Heart right ventricle (tissue), 16 donors: ENCODE measurements around the gene CLEC18A. TPM values are rescaled to one million over a fixed set of nuclear protein-coding genes. Genes with fewer than 3 reads are reported as not detected.
"Not testable (repeated sequence)": the region's sequence is repeated elsewhere in the genome, so short reads cannot be mapped to it uniquely, and the experiment has no call there.

Experiments
- ATAC-seq, 8 donors: fragments of 200-7000 bp; cut with Tn5 transposase; one replicate each; pipeline ENCODE4 v1.9.1; 2020; ENCODE audit warnings: mild to moderate bottlenecking in 8 of 8, moderate library complexity in 8 of 8, moderate number of reproducible peaks in 1 of 8
- DNase-seq, 2 donors: peaks; one replicate each; pipeline ENCODE4 v3.0.0-alpha.2; 2020
- H3K27ac ChIP-seq, 10 donors: fragments of 200-600 bp; sonication (generic) in 2 of 10; one replicate each; pipeline versions ENCODE4 v1.5.0 to v1.8.0; 2020 to 2022; ENCODE audit warnings: mild to moderate bottlenecking in 3 of 10
- H3K27me3 ChIP-seq, 7 donors: fragments of 200-600 bp; one replicate each; pipeline ENCODE4 v1.8.0; 2021 to 2022; ENCODE audit warnings: mild to moderate bottlenecking in 2 of 7
- H3K36me3 ChIP-seq, 9 donors: fragments of 200-600 bp; sonication (generic) in 1 of 9; one replicate each; pipeline versions ENCODE4 v1.5.0 to v1.8.0; 2020 to 2022; ENCODE audit warnings: mild to moderate bottlenecking in 2 of 9
- H3K4me1 ChIP-seq, 9 donors: fragments of 200-600 bp; sonication (generic) in 1 of 9; one replicate each; pipeline versions ENCODE4 v1.5.0 to v1.8.0; 2020 to 2022; ENCODE audit warnings: mild to moderate bottlenecking in 4 of 9
- H3K4me3 ChIP-seq, 10 donors: fragments of 200-600 bp; sonication (generic) in 2 of 10; one replicate each; pipeline versions ENCODE4 v1.5.0 to v1.8.0; 2020 to 2022; ENCODE audit warnings: mild to moderate bottlenecking in 7 of 10, moderate library complexity in 2 of 10
- H3K9me3 ChIP-seq, 11 donors: fragments of 200-600 bp in 10 of 11; sonication (generic) in 2 of 11; one replicate each; pipeline versions ENCODE4 v1.5.0 to v1.8.0; 2013 to 2022; ENCODE audit warnings: mild to moderate bottlenecking in 2 of 11, control low read depth in 1 of 11, moderate library complexity in 1 of 11
- WGBS, 2 donors: extraction: QIAGEN DNeasy Blood & Tissue Kit; methylation state at CpG; one replicate each; pipeline ENCODE4 v1.1.7; 2013; ENCODE audit warnings: inconsistent platforms in 1 of 2; 5-methylcytosine and 5-hydroxymethylcytosine counted together
- intact Hi-C, 10 donors: fragments of 100-400 bp; cut with DNase I; formaldehyde crosslinking; loops; one replicate each; pipeline versions ENCODE4 v1.11.1 to v1.14.2; 2022
- polyA plus RNA-seq, 2 donors: library from polyadenylated mRNA; stranded (reverse); fragments of 200-250 nt; gene quantifications; one replicate each; pipeline ENCODE4 v1.2.3, GENCODE V29; 2013
- total RNA-seq, 10 donors: library from RNA; stranded (reverse); fragmentation: NEBNext Ultra II Directional in 3 of 10; extraction: Animal tissue kit (Norgen Biotek cat#: 25700) in 3 of 10; gene quantifications; one replicate each; pipeline versions ENCODE4 v1.2.1 to v1.2.4, GENCODE V29; 2021 to 2023
- TF ChIP-seq, protein P1 (sequence below), 9 donors: fragments of 200-600 bp; sonication (generic) in 2 of 9; IDR thresholded peaks; one replicate each; pipeline versions ENCODE4 v1.5.0 to v1.8.0; 2021 to 2022; ENCODE audit warnings: antibody characterized with exemption in 9 of 9, mild to moderate bottlenecking in 5 of 9, moderate library complexity in 1 of 9
- donor health status: Arrhythmogenic right ventricular cardiomyopathy.
- donor health status: ischemic (EF 13 %, LVEDD 7.1; RV severe dilation, severe dysfunction).
- donor health status: healthy with polysubstance abuse.
- donor health status: DM: no; HTN: yes; CAD: no.
- donor health status: DM: no; HTN: no; CAD: no.
- donor health status: ischemic (EF 25% LVEDD 6.9; RV normal size, moderate dysfunction).
- donor health status: ischemic (EF 25% LVEDD 5.7; RV mildly dilated, moderate dysfunction).
- donor health status: healthy.
- donor health status: DM: yes; HTN: yes; CAD: no.
- donor health status: Ischemic cardiomyopathy.
- donor health status: ischemic (EF 35%, LVEDD 5.7; RV mildly dilated, moderate dysfunction).
- donor health status: nonischemic (EF 11% LVEDD 7.7; RV severe dilation, severe dysfunction).
- donor health status: DM: yes; HTN: yes; CAD: no.
- donor health status: PGD.
- donor health status: ischemic (EF 29% LVEDD 5.4; RV normal size, mild dysfunction).
- donor health status: nonischemic (EF 23%, LVEDD 6.1; RV moderate dilation, normal function).

Gene CLEC18A
- total and polyA plus RNA-seq, 12 donors = 0.11 to 0.59 (median 0.34) TPM; not detected in 2

DNA sequence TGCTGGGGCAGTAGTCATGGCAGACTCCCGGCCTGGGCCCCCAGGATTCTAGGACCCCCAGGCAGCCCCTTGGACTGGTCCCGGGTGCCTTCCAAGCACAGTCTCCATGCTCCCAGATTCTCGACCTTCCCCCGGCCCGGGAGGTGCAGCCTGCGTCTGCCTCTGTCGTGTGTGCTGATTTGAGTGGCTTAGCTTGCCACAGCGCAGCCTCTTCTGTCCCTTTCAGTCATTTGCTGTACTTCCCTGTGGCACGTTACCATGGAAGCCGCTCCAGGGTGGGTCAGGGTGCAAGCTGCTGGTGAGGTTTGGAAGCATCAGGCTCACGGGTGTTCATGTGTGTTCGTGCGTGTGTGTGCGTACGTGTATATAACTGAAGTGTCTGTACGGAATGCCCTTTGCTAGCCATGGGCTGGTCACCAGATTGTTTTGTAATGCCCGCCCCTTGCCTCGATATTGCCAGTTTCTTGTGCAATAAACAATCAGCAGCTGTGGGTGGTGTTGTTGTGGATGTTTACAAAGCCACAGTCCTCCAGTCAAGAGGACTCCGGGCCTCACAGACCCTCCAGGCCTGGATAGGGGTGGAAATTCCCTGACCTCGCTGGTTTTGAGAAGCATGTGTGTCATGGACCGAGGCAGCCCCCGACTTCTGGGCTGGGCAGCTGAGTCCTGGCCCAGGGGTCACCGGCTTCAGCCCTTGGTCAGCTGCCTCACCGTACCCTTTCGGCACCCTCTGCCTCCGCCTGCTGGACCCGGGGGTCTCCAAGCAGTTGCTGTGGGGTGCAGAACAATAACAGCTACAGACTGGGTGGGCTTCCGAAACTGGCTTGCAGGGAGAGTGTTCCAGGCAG is 9.7 kb upstream of the CLEC18A start:
- intact Hi-C loops = no loop called here
- Histone ChIP-seq H3K4me1 (peaks cover 0 to 9% (median 0%) of the 10 kb centered on the region in 9 donors), H3K9me3 (no peaks in the 10 kb centered on the region), H3K27ac (no peak overlapping the region), H3K36me3 (peaks cover 0 to 63% (median 38%) of the 10 kb centered on the region in 9 donors), H3K27me3 (no peaks in the 10 kb centered on the region), H3K4me3 (no peak overlapping the region)
- DNase-seq = no peak
- TF ChIP-seq, protein P1, sequence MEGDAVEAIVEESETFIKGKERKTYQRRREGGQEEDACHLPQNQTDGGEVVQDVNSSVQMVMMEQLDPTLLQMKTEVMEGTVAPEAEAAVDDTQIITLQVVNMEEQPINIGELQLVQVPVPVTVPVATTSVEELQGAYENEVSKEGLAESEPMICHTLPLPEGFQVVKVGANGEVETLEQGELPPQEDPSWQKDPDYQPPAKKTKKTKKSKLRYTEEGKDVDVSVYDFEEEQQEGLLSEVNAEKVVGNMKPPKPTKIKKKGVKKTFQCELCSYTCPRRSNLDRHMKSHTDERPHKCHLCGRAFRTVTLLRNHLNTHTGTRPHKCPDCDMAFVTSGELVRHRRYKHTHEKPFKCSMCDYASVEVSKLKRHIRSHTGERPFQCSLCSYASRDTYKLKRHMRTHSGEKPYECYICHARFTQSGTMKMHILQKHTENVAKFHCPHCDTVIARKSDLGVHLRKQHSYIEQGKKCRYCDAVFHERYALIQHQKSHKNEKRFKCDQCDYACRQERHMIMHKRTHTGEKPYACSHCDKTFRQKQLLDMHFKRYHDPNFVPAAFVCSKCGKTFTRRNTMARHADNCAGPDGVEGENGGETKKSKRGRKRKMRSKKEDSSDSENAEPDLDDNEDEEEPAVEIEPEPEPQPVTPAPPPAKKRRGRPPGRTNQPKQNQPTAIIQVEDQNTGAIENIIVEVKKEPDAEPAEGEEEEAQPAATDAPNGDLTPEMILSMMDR (IDR thresholded peaks at IDR 0.05) = no peak
- WGBS, 2 donors = 90 to 97% methylated on average over 28 of the region's 28 CpGs
- ATAC-seq = peak in 4 of 8 donors; percentile 11 to 33 (median 20)

DNA sequence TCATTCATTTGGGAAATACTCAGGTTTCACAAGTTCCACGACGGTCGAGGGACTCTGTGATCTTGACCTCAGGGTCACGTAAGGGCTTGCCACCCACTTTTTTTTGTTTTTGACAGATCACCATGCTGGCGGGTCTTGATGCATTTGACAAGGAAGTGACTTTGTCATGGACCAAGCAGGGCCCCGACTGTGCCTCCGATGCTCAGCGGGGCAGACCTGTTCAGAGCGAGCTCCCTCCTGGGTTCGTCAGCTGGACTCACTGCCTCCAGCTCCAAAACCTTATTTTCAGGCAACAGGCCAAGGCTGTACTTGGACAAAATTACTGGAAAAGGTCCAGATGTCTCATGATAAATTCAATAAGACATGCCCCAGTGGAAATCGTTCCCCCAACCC is 9.0 kb upstream of the CLEC18A start:
- no peak overlapping the region for H3K27ac ChIP-seq
- DNase-seq (no peak), ATAC-seq (peak in 3 of 8 donors; percentile 3 to 24 (median 14))

GRCh38 chr16:69942627-69943170 is 8.4 kb upstream of the CLEC18A start:
- Histone ChIP-seq H3K9me3 (no peaks in the 10 kb centered on the region), H3K36me3 (peaks cover 0 to 51% (median 26%) of the 10 kb centered on the region in 9 donors), H3K27ac (no peak overlapping the region), H3K27me3 (no peaks in the 10 kb centered on the region), H3K4me3 (no peak overlapping the region), H3K4me1 (peaks cover 0 to 9% (median 0%) of the 10 kb centered on the region in 9 donors)
- TF ChIP-seq, protein P1 (IDR thresholded peaks at IDR 0.05) = no peak
- intact Hi-C loops = no loop called here
- no peak for DNase-seq
- no peak for ATAC-seq
- 88% methylated on average over 8 of the region's 8 CpGs for WGBS, 2 donors

More for the DNA sequence above, 9.0 kb upstream of the CLEC18A start:
- intact Hi-C loops = no loop called here
- Histone ChIP-seq H3K9me3 (no peaks in the 10 kb centered on the region), H3K4me1 (peaks cover 0 to 9% (median 0%) of the 10 kb centered on the region in 9 donors), H3K27me3 (no peaks in the 10 kb centered on the region), H3K36me3 (peaks cover 0 to 57% (median 32%) of the 10 kb centered on the region in 9 donors), H3K4me3 (no peak overlapping the region)
- WGBS, 2 donors = 71 to 75% methylated on average over 11 of the region's 11 CpGs
- TF ChIP-seq, protein P1 (IDR thresholded peaks at IDR 0.05) = no peak

DNA sequence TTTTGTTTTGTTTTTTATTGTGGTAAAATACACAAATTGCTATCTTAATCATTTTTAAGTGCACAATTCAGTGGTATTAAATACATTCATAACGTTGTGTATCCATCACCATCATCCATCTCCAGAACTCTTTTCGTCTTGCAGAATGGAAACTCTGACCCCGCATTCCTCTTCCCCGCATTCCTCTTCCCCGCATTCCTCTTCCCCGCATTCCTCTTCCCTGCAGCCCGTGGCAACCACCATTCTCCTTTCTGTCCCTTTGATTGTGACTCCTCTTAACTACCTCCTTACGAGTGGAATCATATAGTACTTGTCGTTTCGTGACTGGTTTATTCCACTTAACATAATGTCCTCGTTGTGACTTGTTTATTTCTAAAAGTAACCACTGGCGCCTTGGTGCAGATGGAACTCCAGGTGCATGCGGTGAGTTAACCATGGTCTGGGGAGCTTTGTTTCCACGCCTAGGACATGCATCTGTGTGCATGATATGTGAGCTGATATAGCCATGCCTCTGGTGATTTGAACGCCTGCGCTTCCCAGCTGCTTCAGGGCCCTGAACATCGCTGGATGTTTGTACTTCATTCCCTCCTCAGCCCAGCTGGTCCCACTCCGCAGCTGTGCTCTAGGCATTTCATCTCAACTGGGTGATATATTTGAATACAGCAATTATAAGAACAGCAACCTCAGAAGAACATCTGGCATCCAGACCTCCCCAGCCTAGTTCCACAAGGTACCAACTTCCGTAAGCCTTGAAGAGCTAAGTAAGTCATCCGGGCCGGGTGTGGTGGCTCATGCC is 7.7 kb upstream of the CLEC18A start:
- H3K4me1 ChIP-seq, DNase-seq, H3K9me3 ChIP-seq, H3K27me3 ChIP-seq, intact Hi-C loops, H3K4me3 ChIP-seq: not testable (repeated sequence)
- H3K27ac ChIP-seq = peak overlapping the region in 1 of 10 donors; percentile 12
- H3K36me3 ChIP-seq = peaks cover 0 to 44% (median 18%) of the 10 kb centered on the region in 9 donors
- ATAC-seq = peak in 5 of 8 donors; percentile 41 to 69 (median 60)
- WGBS, 2 donors = 84 to 89% methylated on average over 13 to 15 of the region's 21 CpGs

DNA sequence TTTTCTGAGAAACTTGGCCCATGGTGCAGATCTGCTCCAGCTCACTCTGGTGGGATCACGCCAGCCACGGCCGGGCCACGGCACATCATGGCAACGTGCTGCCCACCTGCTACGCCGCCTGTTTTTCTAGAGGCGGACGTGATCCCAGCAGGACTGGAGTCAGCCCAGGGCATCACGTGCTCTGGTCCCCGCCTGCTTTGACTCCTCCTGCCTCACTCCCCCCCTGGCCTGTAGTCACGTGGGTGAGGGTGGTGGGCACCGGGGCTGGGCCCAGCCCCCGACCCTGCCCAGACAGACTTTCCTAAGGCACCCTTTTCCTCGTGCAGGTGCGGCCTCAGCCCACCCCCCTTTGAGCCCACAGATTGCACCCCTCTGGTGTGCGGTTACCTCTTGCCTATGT is 723 bp upstream of the CLEC18A start:
- H3K9me3 ChIP-seq, H3K4me1 ChIP-seq, DNase-seq, H3K4me3 ChIP-seq, H3K27me3 ChIP-seq, H3K36me3 ChIP-seq, H3K27ac ChIP-seq, intact Hi-C loops: not testable (repeated sequence)
- ATAC-seq = peak in 2 of 8 donors; percentile 10 to 46
- WGBS, 2 donors = no CpG with 5 or more reads among the region's 17 CpGs

DNA sequence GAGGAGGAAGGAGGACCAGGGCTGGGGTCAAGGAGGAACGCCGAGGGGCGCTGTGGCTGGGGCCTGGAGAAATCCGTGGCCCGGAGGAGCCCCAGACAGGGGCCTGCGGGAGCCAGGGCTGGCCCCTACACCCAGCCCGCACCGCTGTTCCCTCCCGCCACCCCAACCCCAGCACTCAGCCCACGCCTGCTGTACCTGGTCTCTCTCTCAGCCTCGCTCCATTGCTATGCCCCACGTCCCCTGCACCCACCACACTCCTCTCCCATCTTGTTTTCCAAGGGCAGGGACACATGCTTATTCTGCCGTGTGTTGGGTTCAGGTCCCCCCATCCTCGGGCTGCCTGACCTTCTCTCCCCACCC is 518 bp downstream of the CLEC18A start:
- H3K4me1 ChIP-seq, DNase-seq, H3K27ac ChIP-seq, H3K9me3 ChIP-seq, H3K4me3 ChIP-seq, H3K36me3 ChIP-seq, intact Hi-C loops, H3K27me3 ChIP-seq: not testable (repeated sequence)
- ATAC-seq = peak in 2 of 8 donors; percentile 13 to 25
- WGBS, 2 donors = no CpG with 5 or more reads among the region's 14 CpGs

GRCh38 chr16:69952116-69952515 is 982 bp downstream of the CLEC18A start:
- 87 to 100% methylated on average over 3 to 5 of the region's 15 CpGs for WGBS, 2 donors
- H3K27me3 ChIP-seq = not testable (repeated sequence)

More at GRCh38 chr16:69952116-69952515, 982 bp downstream of the CLEC18A start:
- DNase-seq, H3K36me3 ChIP-seq, intact Hi-C loops, H3K27ac ChIP-seq, H3K4me3 ChIP-seq, ATAC-seq, H3K9me3 ChIP-seq, H3K4me1 ChIP-seq: not testable (repeated sequence)
